A673 (cell line): ENCODE data around the gene RNF125. TPM values are rescaled to one million over a fixed set of nuclear protein-coding genes. Genes with fewer than 3 reads are reported as not detected.
"Not testable (repeated sequence)": the region's sequence is repeated elsewhere in the genome, so short reads cannot be mapped to it uniquely, and the experiment has no call there.

ENCODE experiments used
- BruUV-seq: library from RNA; stranded (reverse); fragments of 400-500 nt; replicated peaks from 2 replicates; lab custom pipeline; 2021; lab: Mats Ljungman, UMichigan
- CTCF ChIA-PET: fragments of 300-600 bp; sonication (Branson Sonifier 250); formaldehyde crosslinking; loops from one replicate; lab custom pipeline; 2022; ENCODE audit warnings: antibody characterized with exemption; lab: Charles Lee
- POLR2A ChIA-PET: fragments of 300-600 bp; sonication (Branson Sonifier 250); formaldehyde crosslinking; loops from one replicate; lab custom pipeline; 2022; ENCODE audit warnings: antibody characterized with exemption; ENCODE audit not compliant: low non-redundant PET; lab: Charles Lee
- DNase-seq: peaks from one replicate; pipeline ENCODE4 v3.0.0-alpha.2; 2015; ENCODE audit warnings: low spot score
- H3K27ac ChIP-seq: fragments of 200-600 bp; sonication (generic); 2 replicates; pipeline ENCODE4 v1.5.1; 2016; ENCODE audit warnings: mixed run types, low read depth, mild to moderate bottlenecking, mixed read lengths, antibody characterized with exemption, low read length; ENCODE audit not compliant: poor library complexity, severe bottlenecking
- H3K27me3 ChIP-seq: fragments of 200-600 bp; sonication (generic); replicated peaks from 2 replicates; pipeline ENCODE4 v1.6.1; 2017; ENCODE audit warnings: mixed run types, low read depth, mild to moderate bottlenecking, mixed read lengths, antibody characterized with exemption, low read length; ENCODE audit not compliant: insufficient read depth, poor library complexity
- H3K36me3 ChIP-seq: fragments of 200-600 bp; sonication (generic); 2 replicates; pipeline ENCODE4 v1.6.1; 2016; ENCODE audit warnings: mixed run types, mild to moderate bottlenecking, mixed read lengths, antibody characterized with exemption, low read length; ENCODE audit not compliant: insufficient read depth, poor library complexity, severe bottlenecking
- H3K4me1 ChIP-seq: fragments of 200-600 bp; sonication (generic); 2 replicates; pipeline ENCODE4 v1.6.1; 2017; ENCODE audit warnings: mixed run types, mild to moderate bottlenecking, mixed read lengths, antibody characterized with exemption, low read length; ENCODE audit not compliant: insufficient read depth, poor library complexity, severe bottlenecking
- H3K4me3 ChIP-seq: fragments of 200-600 bp; sonication (generic); 2 replicates; pipeline ENCODE4 v1.5.1; 2016; ENCODE audit warnings: low read depth, mixed run types, mild to moderate bottlenecking, mixed read lengths, low read length; ENCODE audit not compliant: poor library complexity, severe bottlenecking
- H3K9me3 ChIP-seq: fragments of 200-600 bp; sonication (generic); 2 replicates; pipeline ENCODE4 v1.6.1; 2016; ENCODE audit warnings: mixed run types, low read depth, mild to moderate bottlenecking, mixed read lengths, antibody characterized with exemption, low read length; ENCODE audit not compliant: poor library complexity, severe bottlenecking
- CTCF ChIP-seq: fragments of 300-800, 200-600 bp; sonication (generic); conservative IDR thresholded peaks from 2 replicates; pipeline ENCODE4 v1.5.1; 2017; ENCODE audit warnings: low read depth, mild to moderate bottlenecking, antibody characterized with exemption, low read length, moderate library complexity, mixed read lengths
- EZH2 ChIP-seq: fragments of 200-600 bp; sonication (generic); IDR thresholded peaks from 2 replicates; pipeline ENCODE4 v1.6.1; 2017; ENCODE audit warnings: borderline replicate concordance, low read depth, mild to moderate bottlenecking, mixed read lengths, antibody characterized with exemption, low read length; ENCODE audit not compliant: poor library complexity, severe bottlenecking
- intact Hi-C: fragments of 100-400 bp; cut with micrococcal nuclease; formaldehyde crosslinking; loops from one replicate; pipeline ENCODE4 v1.10.0; 2022; ENCODE audit not compliant: unreplicated experiment
- total RNA-seq: library from RNA; stranded (reverse); gene quantifications from 2 replicates; pipeline ENCODE4 v1.2.3, GENCODE V29; 2021

RNF125 gene
- total RNA-seq, 1 experiment from 2014 or later, result 1.5 TPM

DNA sequence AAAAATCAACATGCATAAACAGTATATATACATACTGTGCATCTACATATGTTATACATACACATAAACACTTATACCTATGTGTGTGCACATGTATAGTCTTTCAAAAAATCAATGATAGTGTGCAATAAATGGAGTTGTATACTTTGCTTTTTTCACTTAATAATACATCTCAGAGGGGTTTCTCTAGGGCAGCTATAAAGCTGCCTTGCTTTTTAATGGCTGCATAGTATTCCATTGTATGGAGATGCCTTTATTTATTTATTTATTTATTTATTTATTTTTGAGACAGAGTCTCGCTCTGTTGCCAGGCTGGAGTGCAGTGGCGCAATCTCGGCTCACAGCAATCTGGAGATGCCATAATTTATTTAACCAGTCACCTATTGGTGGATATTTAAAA is 7.4 kb upstream of the RNF125 start:
- CTCF ChIA-PET, result no interaction called here
- intact Hi-C loops, result no loop called here
- DNase-seq, result no peak
- BruUV-seq, result no TSS peak
- Histone ChIP-seq H3K4me1 (no peaks in the 10 kb centered on the region), H3K36me3 (no peaks in the 10 kb centered on the region), H3K9me3 (no peaks in the 10 kb centered on the region), H3K27ac (no peak overlapping the region), H3K4me3 (no peak overlapping the region), H3K27me3 (no peaks in the 10 kb centered on the region)
- POLR2A ChIA-PET, result no interaction called here
- TF ChIP-seq EZH2, result no peak
- no peak for TF ChIP-seq CTCF

DNA sequence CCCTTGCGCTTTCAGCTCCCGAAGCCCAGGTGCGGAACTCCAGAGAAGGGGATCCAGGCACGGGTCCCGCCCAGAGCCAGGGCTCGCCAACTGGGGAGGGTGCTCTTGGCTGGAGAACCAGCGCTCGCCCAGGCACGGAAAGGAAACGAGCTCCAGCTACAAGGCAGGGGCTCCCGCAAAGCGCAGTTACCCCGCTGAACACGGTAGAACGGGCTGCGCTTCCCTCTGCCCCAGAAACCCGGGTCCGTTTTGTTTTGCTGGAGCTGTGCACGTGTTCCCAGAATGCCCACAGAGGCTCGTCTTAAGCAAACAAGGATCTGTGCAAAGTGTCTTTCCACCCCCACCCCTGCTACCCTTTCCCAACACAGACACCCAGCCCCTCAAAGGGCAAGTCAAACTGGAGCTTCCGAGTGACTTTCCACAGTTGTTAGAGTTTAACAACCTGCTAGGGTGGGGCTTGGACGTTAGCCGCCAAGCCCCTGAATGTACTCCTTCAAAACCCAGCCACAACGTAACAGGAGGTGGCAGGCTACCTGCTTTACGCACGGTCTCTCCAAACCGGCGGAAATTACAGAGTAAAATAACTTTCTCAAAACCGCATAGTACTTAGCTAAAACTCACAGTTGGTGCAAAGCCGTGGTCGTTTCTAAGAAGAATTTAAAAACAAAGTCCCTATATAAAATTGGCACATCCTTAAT is 775 bp downstream of the RNF125 start:
- no peak overlapping the region for H3K27ac ChIP-seq
- H3K4me1 ChIP-seq, result peaks cover 7% of the 10 kb centered on the region
- DNase-seq, result peak; percentile 27
- intact Hi-C loops, result no loop called here
- BruUV-seq, result no TSS peak
- H3K36me3 ChIP-seq, result no peaks in the 10 kb centered on the region
- POLR2A ChIA-PET, result interaction anchor here (0.8 kb wide), 1 partner anchor 533 kb away, joined by 4 read pairs; no protein-coding TSS in a partner anchor
- CTCF ChIA-PET, result interaction anchor here (0.9 kb wide), 1 partner anchor 42 kb away, joined by 3 read pairs; no protein-coding TSS in a partner anchor
- peaks cover 4% of the 10 kb centered on the region for H3K27me3 ChIP-seq
- H3K4me3 ChIP-seq, result peak overlapping the region; percentile 54
- TF ChIP-seq CTCF (no peak), EZH2 (no peak)
- no peaks in the 10 kb centered on the region for H3K9me3 ChIP-seq

GRCh38 chr18:32019949-32020625 is 1.5 kb downstream of the RNF125 start:
- BruUV-seq, H3K9me3 ChIP-seq, CTCF ChIA-PET, H3K4me1 ChIP-seq, H3K36me3 ChIP-seq, intact Hi-C loops, DNase-seq, H3K27ac ChIP-seq, H3K27me3 ChIP-seq: not testable (repeated sequence)
- H3K4me3 ChIP-seq, result peak overlapping the region; percentile 54
- POLR2A ChIA-PET, result interaction anchor here (0.8 kb wide), 1 partner anchor 532 kb away, joined by 4 read pairs; no protein-coding TSS in a partner anchor
